Stimulated activated naive CD8-positive, alpha-beta T cell treated with anti-CD3 and anti-CD28 coated beads, Interleukin-15, Interleukin-2, amounts not matched to agents 100 ng/mL and 50 ng/mL, for 24 hours (primary cell): ENCODE data around the gene SHKBP1.

Experiments used
- H3K27ac Mint-ChIP-seq: one replicate; pipeline ENCODE4 v1.8.0; 2021; ENCODE audit warnings: mild to moderate bottlenecking, mixed read lengths
- H3K27me3 Mint-ChIP-seq: one replicate; pipeline ENCODE4 v1.8.0; 2021; ENCODE audit warnings: mixed read lengths
- H3K36me3 Mint-ChIP-seq: one replicate; pipeline ENCODE4 v1.8.0; 2021; ENCODE audit warnings: low read depth, mixed read lengths
- H3K4me1 Mint-ChIP-seq: one replicate; pipeline ENCODE4 v1.8.0; 2021; ENCODE audit warnings: low read depth, mixed read lengths
- H3K4me3 Mint-ChIP-seq: one replicate; pipeline ENCODE4 v1.8.0; 2021; ENCODE audit warnings: mild to moderate bottlenecking, mixed read lengths
- H3K9me3 Mint-ChIP-seq: one replicate; pipeline ENCODE4 v1.8.0; 2021; ENCODE audit warnings: mixed read lengths

Gene SHKBP1

GRCh38 chr19:40639638-40639982, 62.9 kb downstream of the SHKBP1 start:
- Mint-ChIP-seq H3K4me3 (no peak overlapping the region), H3K9me3 (no peaks in the 10 kb centered on the region), H3K27me3 (peaks cover 6% of the 10 kb centered on the region), H3K27ac (no peak overlapping the region), H3K36me3 (no peaks in the 10 kb centered on the region), H3K4me1 (peaks cover under 1% of the 10 kb centered on the region)

GRCh38 chr19:40640744-40641143, 64.1 kb downstream of the SHKBP1 start:
- Mint-ChIP-seq H3K27ac (no peak overlapping the region), H3K27me3 (peaks cover 1% of the 10 kb centered on the region), H3K36me3 (no peaks in the 10 kb centered on the region), H3K9me3 (no peaks in the 10 kb centered on the region), H3K4me3 (no peak overlapping the region), H3K4me1 (no peaks in the 10 kb centered on the region)
